GM12891 (cell line): ENCODE data around the gene DYRK2.

Source experiments
- PAX5 ChIP-seq: IDR thresholded peaks from 2 replicates; pipeline ENCODE4 v1.6.1; 2011; ENCODE audit warnings: low read length, moderate library complexity, mild to moderate bottlenecking; ENCODE audit not compliant: insufficient read depth, severe bottlenecking
- POLR2A ChIP-seq: IDR thresholded peaks from 2 replicates; pipeline ENCODE4 v1.6.1; 2011; ENCODE audit warnings: low read depth, low read length, control low read depth
- POLR2AphosphoS5 ChIP-seq: IDR thresholded peaks from 2 replicates; pipeline ENCODE4 v1.6.1; 2011; ENCODE audit warnings: low read depth, low read length, control low read depth
- POU2F2 ChIP-seq: IDR thresholded peaks from 2 replicates; pipeline ENCODE4 v1.6.1; 2011; ENCODE audit warnings: low read depth, mild to moderate bottlenecking, control low read depth, low read length, moderate library complexity
- SPI1 ChIP-seq: IDR thresholded peaks from 2 replicates; pipeline ENCODE4 v1.6.1; 2011; ENCODE audit warnings: low read depth, low read length, control low read depth
- TAF1 ChIP-seq: IDR thresholded peaks from 2 replicates; pipeline ENCODE4 v1.6.1; 2011; ENCODE audit warnings: low read depth, low read length, control low read depth

DNA sequence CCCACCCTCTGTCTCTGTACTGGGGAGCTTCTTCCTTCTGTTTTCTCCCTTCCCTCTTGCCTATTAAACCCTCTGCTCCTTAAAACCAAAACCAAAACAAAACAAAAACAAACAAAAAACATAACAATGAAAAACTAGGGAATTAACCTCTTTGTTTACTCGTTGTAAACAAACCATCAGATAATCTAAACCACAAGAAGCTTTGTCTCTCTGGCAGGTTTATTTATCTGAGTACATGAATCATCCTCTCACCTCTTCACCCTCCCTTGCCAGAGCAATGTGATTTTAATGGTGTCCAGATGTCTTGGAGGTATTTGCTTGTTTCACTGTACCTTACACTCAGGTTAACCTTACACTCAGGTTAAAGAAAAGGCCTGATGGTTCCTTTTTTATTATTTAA lies 66.1 kb downstream of the DYRK2 start:
- TF ChIP-seq POLR2A (no peak), POLR2AphosphoS5 (no peak), POU2F2 (no peak), TAF1 (no peak), SPI1 (no peak), PAX5 (no peak)
